Pons (tissue), 1 donor: ENCODE measurements around the gene SMG7.
A peak's percentile ranks its signal among the peaks of the same experiment; 100 is the strongest.

Experiments used
- DNase-seq: peaks from one replicate; pipeline ENCODE4 v3.0.0-alpha.2; 2016; ENCODE audit warnings: low spot score

SMG7 gene

DNA sequence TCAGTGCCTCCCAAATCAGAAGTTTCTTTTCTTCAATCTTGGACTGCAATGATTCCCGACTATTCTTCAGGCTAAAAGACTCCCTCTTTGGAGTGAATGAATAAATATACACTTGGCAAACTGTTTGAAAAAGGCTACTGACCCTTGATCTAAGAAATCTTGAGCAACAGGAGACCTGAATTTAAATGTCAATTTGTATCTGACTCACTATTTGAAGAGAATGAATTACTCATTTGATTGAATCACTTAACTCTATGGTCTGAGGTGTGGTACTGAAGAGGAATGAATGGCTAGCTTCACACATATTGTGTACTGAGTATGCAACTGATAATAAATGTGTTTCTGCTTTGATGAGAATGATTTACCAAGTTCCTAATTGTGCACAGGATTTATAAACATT lies 4.6 kb upstream of the SMG7 start:
- no peak for DNase-seq

DNA sequence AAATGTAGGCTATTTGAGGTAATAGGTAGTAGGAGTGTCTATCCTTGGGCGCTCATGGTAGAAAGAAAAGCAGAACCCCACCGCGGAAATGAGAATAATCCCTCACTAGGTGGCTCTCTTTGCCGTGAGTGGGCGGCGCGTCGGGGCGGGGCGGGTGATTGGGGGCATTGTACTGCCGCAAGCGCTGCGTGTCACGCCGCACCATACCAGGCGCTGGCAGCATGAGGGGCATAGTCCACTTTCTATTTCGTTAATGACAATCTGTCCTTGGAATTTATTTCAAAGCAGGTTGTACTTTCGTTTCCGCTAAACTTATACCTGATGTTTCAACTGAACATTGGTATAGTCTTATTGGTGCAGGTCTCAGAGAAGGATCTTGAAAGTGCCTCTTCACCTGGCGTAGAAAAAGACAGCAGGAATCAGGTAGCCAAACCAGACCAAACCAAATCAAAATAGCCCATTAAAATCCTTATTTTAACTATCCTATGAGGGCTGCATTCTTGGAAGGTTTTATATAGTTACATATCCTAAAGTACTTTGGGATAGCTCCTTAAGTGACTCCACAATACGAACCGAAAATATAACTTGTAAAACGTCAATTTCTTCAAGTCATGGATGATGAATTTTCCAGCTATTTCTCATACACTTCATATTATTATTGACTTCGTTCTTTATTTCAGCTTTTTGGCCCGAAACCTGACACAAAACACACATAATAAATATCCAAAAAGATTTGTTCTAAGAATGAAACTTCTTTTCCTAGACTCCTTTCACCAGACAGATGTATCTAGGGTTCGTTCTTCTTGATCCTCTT lies 1.9 kb upstream of the SMG7 start:
- DNase-seq, result peak; percentile 80

DNA sequence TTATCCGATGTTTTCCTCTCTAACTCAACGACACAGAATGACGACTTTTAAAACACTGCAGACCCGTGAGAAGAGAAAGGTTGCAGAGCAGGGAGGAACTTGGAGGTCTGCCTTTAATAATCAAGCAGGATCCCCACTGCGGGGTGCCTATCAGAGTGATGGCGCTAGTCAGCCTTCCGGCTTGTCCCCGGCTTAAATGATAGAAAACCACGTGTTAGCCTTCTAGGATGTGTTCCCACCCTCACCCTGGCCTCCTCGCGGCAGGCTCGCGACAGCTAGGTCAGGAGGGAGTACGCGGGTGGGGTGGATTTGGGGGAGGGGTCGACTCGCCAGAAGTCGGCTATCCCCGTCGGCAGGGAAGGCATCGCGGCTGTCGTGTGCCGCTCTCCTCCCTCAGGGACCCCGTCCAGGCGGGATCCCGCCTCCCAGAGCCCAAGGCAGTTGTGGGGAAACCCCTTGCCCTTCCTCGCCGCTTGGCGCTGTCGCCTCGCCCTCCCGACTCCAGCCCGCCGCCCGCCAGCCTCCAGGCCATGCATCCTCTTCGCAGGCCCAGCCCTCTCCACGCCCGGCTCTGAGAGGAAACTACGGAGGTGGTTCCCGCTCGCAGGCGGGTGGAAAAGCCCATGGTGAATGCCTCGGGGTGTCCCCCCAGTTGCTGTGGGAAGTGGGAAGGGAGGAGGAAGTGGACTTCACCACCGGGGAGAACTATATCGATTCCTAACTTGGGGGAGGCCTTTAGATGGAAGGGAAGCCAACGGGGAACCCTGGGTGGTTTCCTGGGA lies 1.1 kb upstream of the SMG7 start:
- peak; percentile 82 for DNase-seq

GRCh38 chr1:183471743-183472487 lies 384 bp upstream of the SMG7 start:
- peak; percentile 98 for DNase-seq

DNA sequence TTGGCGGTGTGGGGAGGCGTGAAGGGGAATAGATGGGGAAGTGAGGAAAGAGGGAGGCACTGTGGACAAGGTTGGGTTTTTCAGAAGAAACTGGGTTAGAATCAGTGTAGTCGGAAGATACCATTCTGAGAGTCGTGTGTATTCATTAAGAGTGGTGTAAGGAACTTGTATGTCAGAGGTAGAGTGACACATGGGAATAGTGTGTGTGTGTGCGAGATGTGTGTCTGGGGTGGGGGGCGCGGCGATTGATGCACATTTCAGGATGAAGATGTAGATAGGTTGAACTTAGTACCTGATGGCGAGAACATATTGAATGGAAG lies 878 bp downstream of the SMG7 start:
- no peak for DNase-seq

DNA sequence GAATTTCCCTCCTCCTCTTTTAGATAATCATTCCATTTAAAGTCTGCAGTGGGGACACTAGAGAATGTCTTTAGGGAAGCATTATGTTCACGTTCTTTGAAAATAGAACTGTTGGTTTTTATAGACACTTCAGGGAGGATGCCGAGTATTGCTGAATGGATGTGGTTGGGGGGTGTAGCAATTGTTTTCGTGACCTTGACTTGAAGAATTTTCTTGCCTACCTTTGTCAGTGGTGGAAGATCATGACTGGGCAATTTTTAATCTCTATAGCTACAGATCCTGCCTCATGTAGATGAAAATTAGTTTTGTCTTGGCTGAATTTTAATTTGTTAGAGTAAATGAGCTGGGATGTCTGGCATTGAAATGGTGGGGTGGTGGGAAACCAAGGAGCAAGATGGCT lies 3.8 kb downstream of the SMG7 start:
- DNase-seq, result no peak

DNA sequence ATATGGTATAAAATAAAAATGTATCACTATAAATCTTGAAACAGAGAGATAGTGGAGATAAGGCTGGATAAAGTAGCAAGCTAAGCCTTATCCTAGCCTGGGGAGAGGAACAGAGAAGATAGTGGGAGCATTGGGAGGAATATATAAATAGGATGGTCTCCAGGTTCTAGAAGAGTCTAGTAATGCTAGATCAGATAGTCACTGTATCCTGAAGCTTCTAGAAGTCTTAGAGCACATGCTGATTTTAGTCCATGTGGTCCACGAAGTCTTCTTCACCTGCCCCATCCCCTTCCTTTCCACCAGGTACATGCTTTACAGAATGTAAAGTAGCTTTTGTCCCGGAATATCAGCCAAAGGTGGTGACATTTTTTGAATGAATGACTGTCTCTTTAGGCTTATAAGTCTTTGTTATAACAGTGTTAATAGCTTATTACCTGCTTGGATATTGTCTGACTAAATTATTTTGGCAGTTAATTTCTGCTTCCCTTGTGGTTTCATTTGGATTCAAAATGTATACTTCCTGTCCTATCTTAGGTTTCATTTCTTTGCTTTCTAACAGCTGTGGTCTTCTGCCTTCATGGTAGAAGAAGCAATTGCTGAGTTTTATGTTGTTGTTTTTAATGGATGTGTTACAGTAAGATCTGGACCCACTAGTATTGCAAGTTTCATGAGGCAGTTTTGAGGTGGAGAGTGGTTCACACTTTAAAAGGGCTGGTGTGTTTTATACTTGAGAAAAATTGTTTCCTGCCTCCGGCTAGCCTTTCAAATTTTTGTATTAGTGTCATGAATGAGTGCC lies 5.9 kb downstream of the SMG7 start:
- DNase-seq, result no peak

- no peak for DNase-seq
Measured at GRCh38 chr1:183480971-183481441, 8.7 kb downstream of the SMG7 start.

DNA sequence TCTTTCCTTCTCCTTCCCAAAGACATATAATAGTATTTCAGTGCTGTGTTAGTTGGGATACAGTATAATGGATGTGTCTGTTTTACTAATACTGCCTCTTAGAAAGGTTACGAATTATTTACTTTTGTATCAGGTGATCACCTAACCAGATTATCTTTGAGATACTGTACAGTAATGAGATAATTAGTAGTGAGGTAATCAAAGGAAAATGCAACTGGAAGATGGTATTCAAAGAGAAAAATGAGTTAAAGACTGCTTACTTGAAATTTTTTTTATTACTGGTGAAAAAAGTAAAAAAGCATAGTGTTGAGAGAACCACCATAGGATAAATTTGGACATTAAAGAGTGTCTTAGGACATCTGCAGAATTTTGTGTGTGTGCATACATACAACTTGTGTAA lies 10.9 kb downstream of the SMG7 start:
- no peak for DNase-seq

DNA sequence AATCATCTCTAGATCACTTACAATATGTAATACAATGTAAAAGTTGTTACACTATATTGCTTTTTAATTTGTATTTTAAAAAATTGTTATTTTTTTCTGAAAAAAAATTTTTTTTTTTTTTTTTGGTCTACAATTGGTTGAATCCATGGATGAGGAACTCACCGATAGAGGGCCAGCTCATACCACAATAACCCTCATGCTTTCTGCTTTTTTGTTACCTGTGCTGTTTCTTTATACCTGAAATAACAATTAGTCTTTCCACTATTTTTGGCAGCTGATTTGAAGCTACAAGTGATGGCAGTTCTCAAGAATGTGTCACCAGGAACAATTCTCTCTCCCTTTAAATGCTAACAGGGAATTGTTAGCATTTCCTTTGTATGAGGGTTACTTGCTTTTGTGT lies 12.0 kb downstream of the SMG7 start:
- DNase-seq, result no peak

GRCh38 chr1:183484851-183485250 lies 12.6 kb downstream of the SMG7 start:
- no peak for DNase-seq

DNA sequence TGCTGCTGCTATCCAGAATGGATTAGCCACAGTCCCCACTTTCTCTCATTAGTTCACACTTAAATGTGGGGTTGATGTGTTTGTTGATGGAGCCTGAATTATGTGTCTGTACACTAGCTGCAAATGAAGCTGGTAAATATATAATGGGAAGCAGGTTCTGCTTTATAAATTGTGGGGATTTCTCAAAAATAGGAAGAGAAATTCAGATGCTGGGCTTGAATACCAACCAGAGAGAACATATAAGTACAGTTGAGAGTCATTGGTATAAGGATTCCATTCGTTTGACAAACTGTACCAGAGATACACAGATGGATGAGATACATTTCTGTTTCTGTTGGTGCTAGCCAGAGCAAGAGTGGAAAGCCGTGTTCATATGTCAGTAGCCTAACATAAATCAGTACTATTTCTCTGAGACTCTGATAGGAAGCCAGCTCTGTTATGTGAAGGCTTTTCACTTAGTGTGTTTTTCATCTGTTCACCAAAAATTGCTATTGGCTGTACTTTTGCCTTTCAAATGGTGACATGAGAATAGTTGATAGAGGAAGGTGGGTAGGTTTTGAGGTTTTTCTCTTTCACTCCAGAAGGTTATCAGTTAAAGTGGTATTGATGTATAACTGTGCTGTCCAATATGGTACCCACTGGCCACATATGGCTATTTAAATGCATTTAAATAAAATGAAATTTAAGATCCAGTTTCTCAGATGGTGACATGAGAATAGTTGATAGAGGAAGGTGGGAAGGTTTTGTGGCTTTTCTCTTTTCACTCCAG lies 15.6 kb downstream of the SMG7 start:
- DNase-seq, result no peak

DNA sequence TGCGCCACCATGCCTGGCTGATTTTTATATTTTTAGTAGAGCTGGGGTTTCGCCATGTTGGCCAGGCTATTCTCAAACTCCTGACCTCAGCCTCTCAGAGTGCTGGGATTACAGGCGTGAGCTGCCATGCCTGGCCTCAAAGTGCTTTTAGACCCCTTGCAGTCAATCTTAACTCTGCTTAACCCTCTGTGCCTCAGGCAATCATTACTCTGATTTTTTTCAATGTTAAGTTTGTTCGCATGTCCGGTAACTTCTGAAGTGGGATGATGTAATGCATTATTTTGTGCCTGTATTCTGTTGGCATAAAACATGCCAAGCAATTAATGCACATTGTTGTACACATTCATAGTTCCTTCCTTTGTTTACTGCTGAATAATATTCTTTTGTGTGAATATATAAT lies 18.6 kb downstream of the SMG7 start:
- no peak for DNase-seq

DNA sequence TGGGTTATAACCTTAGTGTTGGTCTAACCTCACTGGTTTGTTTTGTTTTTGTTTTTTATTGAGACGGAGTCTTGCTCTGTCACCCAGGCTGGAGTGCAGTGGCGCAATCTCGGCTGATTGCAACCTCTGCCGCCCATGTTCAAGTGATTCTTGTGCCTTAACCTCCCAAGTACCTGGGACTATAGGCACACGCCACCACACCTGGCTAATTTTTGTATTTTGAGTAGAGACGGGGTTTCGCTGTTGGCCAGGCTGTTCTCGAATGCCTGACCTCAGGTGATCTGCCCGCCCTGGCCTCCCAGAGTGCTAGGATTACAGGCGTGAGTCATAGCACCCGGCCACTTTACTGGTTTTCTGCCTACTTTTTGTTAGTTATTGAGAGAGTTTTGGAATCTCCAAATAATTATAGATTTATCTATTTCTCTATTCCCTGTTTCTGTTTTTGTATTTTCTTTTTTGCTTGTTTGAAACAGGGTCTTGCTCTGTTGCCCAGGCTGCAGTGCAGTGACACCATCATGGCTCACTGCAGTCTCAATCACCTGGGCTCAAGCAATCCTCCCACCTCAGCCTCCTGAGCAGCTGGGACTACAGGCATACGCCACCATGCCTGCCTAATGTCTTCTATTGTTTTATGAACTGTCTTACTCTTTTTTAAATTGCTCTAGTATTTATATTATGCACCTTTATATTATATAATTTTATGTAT lies 21.4 kb downstream of the SMG7 start:
- DNase-seq, result no peak

DNA sequence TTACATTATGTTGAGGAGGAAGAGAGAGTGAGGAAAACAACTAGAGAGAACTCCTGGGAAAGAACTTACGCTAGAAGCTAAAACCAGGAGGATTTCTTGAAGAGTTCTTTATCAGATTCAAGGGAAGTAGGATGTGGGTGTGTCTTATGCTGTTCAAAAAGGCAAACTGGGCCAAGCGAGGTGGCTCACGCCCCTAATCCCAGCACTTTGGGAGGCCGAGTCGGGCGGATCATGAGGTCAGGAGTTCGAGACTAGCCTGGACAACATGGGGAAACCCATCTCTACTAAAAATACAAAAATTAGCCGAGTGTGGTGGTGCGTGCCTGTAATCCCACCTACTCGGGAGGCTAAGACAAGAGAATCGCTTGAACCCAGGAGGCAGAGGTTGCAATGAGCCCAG lies 23.1 kb downstream of the SMG7 start:
- no peak for DNase-seq

DNA sequence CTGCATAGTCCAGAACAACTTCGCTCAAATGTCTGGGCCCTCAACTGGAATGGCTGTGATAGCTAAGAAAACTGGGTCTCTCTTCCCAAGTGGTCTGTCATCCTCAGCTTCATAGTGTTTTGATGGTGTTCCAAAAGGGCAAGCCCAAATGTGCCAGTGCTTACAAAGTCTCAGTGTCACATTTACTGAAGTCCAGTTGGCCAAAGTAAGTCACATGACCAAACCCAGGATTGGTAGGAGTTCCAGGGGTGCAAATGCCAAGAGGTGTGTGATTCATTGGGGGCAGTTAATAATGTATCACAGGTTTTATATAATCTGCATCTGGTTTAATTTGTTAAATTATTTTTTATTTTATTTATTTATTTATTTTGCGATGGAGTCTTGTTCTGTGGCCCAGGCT lies 24.9 kb downstream of the SMG7 start:
- no peak for DNase-seq

DNA sequence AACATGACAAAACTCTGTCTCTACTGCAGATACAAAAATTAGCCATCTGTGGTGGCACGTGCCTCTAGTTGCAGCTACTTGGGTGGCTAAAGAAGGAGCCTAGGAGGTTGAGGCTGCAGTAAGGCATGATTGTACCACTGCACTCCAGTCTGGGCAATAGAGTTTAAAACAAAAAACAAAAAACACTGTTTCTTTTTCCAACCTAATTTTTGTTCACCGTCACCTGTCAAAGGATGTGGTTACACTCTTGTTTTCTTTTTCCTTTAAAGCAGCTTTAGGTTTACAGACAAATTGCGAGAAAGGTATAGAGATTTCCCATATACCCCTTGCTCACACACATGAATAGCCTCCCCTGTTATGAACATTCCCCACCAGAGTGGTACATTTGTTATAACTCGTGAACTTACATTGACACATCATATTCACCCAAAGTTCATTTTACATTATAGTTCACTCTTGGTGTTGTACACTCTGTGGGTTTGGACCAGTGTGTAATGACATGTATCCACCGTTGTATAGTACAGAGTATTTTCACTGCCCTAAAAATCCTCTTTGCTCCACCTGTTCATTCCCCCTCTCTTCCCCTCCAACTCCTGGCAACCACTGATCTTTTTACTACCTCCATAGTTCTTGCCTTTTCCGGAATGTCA lies 26.2 kb downstream of the SMG7 start:
- DNase-seq, result no peak

DNA sequence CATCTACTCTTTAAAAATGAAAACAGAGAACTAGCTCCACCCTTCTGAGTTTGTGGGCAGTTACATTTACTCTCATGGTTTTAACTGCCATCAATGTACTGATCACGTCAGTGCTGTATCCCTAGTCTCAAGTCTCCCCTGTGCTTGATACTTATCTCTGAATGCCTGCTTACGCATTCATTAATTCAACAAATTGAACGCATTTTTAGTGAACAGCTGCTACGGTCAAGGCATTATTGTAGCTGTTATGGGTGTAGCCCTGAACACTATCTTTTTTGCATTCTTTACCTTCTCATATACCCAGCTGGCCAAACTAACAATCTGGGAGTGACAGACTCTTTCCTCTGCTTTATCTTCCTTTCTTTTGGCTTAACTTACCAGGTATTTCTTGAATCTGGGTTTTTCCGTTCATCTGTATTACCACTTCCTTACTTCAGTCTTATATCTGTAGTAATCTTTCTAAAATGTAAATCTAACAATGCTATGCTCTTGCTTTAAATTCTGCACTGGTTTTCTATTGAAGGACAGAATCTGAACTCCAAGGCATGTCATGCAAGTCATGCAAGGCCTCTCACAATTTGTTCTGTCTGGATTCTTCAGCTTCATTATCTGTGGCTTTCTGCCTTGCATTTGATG lies 33.3 kb downstream of the SMG7 start:
- DNase-seq, result no peak

DNA sequence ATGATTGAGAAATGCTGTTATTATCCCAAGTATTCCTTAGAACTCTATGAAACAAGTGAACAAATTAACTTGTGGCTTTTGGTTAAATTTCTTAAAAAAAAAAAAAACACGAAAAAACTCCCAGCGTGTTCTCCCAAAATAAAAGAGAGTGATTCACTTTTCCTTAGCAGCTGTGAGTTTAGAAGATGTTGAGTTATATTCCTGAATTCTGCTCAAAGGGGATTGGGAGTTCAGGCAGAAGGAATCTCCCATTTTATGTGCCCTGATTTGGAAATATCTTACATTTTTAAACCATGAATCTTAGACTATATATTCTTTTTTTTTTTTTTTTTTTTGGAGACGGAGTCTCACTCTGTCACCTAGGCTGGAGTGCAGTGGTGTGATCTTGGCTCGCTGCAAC lies 34.3 kb downstream of the SMG7 start:
- no peak for DNase-seq

- DNase-seq, result no peak
Measured at GRCh38 chr1:183508694-183509093, 36.4 kb downstream of the SMG7 start.
